Endothelial cell of umbilical vein (primary cell): ENCODE results near the gene GMPR2.

ENCODE experiments used
- FOS ChIP-seq: IDR thresholded peaks from 2 replicates; pipeline ENCODE4 v1.6.1; 2011; ENCODE audit warnings: mild to moderate bottlenecking, low read length, moderate library complexity, borderline replicate concordance; ENCODE audit not compliant: insufficient read depth
- JUN ChIP-seq: IDR thresholded peaks from 2 replicates; pipeline ENCODE4 v1.6.1; 2011; ENCODE audit warnings: borderline replicate concordance, low read depth; ENCODE audit not compliant: insufficient read length, insufficient read depth
- TF ChIP-seq, protein P1 (sequence below), 2 donors: IDR thresholded peaks; 1 replicate in 1 of 2; 2 replicates in 1 of 2; pipeline ENCODE4 v1.5.1; 2011; ENCODE audit warnings: low read length in 2 of 2, mild to moderate bottlenecking in 2 of 2, moderate library complexity in 2 of 2, control low read depth in 1 of 2, inconsistent platforms in 1 of 2, low read depth in 1 of 2; ENCODE audit not compliant: insufficient read depth in 1 of 2; ENCODE audit errors: extremely low read depth in 1 of 2

DNA sequence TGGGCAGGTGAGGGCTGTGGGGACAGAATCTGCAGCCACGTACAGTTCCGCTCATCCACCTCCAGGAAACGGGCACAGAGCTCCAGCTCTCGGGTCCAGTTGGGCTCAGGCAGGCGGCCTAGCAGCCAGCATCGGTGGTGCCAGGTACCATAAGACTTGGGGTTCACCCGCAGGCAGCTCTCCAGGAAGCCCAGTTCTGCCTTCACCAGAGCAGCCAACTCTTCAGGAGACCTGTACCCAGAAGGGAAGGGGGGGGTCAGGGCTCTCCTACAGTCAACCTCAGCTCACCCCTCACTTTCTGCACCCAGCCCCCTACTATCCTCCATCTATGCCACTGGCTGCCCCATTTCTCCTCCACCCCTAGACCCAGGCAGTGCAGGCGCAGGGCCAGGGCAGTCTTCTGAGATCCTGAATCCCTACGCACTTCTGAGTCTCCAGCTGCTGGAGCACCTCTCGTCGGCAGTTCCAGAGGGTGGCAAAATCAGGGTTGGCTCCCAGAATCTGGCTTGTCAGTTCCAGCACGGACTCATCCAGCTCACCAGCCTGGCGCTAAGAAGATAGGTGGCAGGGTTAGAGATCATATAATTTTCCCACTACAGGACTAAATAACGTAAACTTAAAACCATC, 37.3 kb downstream of the GMPR2 start:
- TF ChIP-seq FOS, result no peak
- TF ChIP-seq JUN, result no peak
- TF ChIP-seq, protein P1, sequence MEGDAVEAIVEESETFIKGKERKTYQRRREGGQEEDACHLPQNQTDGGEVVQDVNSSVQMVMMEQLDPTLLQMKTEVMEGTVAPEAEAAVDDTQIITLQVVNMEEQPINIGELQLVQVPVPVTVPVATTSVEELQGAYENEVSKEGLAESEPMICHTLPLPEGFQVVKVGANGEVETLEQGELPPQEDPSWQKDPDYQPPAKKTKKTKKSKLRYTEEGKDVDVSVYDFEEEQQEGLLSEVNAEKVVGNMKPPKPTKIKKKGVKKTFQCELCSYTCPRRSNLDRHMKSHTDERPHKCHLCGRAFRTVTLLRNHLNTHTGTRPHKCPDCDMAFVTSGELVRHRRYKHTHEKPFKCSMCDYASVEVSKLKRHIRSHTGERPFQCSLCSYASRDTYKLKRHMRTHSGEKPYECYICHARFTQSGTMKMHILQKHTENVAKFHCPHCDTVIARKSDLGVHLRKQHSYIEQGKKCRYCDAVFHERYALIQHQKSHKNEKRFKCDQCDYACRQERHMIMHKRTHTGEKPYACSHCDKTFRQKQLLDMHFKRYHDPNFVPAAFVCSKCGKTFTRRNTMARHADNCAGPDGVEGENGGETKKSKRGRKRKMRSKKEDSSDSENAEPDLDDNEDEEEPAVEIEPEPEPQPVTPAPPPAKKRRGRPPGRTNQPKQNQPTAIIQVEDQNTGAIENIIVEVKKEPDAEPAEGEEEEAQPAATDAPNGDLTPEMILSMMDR (IDR thresholded peaks at IDR 0.05; ENCODE audit: extremely low read depth in 1 of 2, insufficient read depth in 1 of 2, low read depth in 1 of 2, low read length in 2 of 2), result no peak
